Measurements from ENCODE around the gene ZNF225. TPM values are rescaled to one million over a fixed set of nuclear protein-coding genes. Genes with fewer than 3 reads are reported as not detected.

ZNF225 gene
- total RNA-seq, result 12.1 and 13.1 TPM in 2 replicates
- total RNA-seq (2013), result 6.8 TPM
- polyA plus RNA-seq, result 1.4 TPM in 2 replicates
- 2.0 and 2.5 TPM in 2 replicates for polyA minus RNA-seq

DNA sequence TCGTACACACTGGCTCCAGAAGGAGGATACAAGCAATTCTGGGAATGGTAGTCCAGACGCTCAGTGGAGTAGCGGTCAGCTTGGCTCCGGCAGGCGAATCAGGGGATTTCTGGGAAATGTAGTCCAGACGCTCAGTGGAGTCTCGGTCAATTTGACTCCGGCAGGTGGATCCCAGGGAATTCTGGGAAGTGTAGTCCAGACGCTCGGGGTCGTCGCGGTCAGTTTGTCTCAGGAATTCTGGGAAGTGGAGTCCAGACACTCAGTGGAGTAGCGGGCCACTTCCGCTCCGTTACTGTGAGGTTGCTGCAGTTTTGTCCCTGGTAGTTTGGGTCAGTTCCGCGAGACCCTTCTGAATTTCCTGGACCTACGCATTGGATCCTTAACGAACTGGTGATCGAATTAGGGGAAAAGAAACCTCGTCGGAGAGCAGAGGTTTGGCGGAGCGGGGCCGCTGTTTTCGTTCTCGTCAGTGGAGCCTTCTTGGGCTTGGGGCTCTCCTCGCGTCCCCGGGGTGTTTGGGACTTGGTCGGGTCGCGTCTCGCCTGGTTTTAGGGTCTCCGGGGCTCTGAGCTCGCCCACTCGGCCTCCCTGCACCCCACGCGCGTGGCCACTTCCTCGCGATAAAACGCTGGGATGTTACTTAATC lies at the start of gene ZNF225:
Gene ZNF225 (plus strand): TSS at position 262 of the 646 bp plus-strand sequence. CDS start 2,429 bp downstream, outside the sequence.
- H3K27ac ChIP-seq (ENCODE audit: low read length in 2 of 2), result peak within 1 kb of the TSS; percentile 45 to 65
- Mint-ChIP-seq H3K27ac (peak within 1 kb of the TSS; percentile 90), H3K4me3 (peak within 1 kb of the TSS; percentile 99), H3K9me3 (ENCODE audit: insufficient read depth) (peaks cover 6% of the 10 kb centered on the region), H3K4me1 (peaks cover 28% of the 10 kb centered on the region), H3K27me3 (no peaks in the 10 kb centered on the region)
- no peaks in the 10 kb centered on the region for H3K27me3 ChIP-seq (replicated peaks in 1 of 4; ENCODE audit: control extremely low read depth in 1 of 4, control insufficient read depth in 3 of 4, insufficient read depth in 4 of 4, low read length in 3 of 4)
- under 1% methylated on average over 40 of the region's 44 CpGs for WGBS (ENCODE audit: insufficient coverage)
- ChIA-PET CTCF (no interaction called here), POLR2A (interaction anchor here (1.2 kb wide), 1 partner anchor 18 kb away, joined by 3 read pairs; no protein-coding TSS in a partner anchor)
- peaks cover 8 to 9% of the 10 kb centered on the region in 2 experiments for H3K36me3 ChIP-seq (replicated peaks in 1 of 2; ENCODE audit: control extremely low read depth in 1 of 2, control insufficient read depth in 1 of 2, extremely low read depth in 1 of 2, insufficient read depth in 2 of 2, low read length in 1 of 2)
- peak within 1 kb of the TSS; percentile 77 for H3K4me2 ChIP-seq (replicated peaks; ENCODE audit: low read depth, low read length, poor library complexity, severe bottlenecking)
- peak within 1 kb of the TSS; percentile 87 for H3K9ac ChIP-seq (ENCODE audit: low read length)
- peaks cover 9 to 19% of the 10 kb centered on the region in 2 donors for H3K4me1 ChIP-seq (ENCODE audit: control insufficient read depth in 2 of 2, insufficient read depth in 2 of 2, low read length in 2 of 2)
- TF ChIP-seq CTCF (IDR thresholded peaks at IDR 0.05) (no peak), EZH2 (IDR thresholded peaks at IDR 0.05; ENCODE audit: borderline replicate concordance, insufficient read depth, low read depth, low read length, poor library complexity, severe bottlenecking) (no peak)
- H3K9me3 ChIP-seq (ENCODE audit: control extremely low read depth in 1 of 3, control insufficient read depth in 2 of 3, insufficient read depth in 1 of 3, low read length in 2 of 3), result peaks cover 10 to 26% (median 24%) of the 10 kb centered on the region in 3 donors
- DNase-seq (peak; percentile 91), ATAC-seq (ENCODE audit: low read depth) (peak; percentile 95)
- no peaks in the 10 kb centered on the region for H4K20me1 ChIP-seq (ENCODE audit: control insufficient read depth, insufficient read depth, low read length, poor library complexity, severe bottlenecking)
- peak within 1 kb of the TSS; percentile 94 for H2AFZ ChIP-seq (ENCODE audit: insufficient read depth, low read depth, low read length, poor library complexity, severe bottlenecking)
- intact Hi-C loops (cut with micrococcal nuclease), result loop anchor here (1.0 to 5.0 kb wide), 11 partner anchors 19 to 335 kb away; partner anchors contain the start of genes ZNF222, ZNF224, ZNF226 and ZNF227
- H3K4me3 ChIP-seq (ENCODE audit: control extremely low read depth in 1 of 5, extremely low read depth in 1 of 5, insufficient read depth in 1 of 5, low read depth in 2 of 5, low read length in 4 of 5), result peak within 1 kb of the TSS; percentile 71 to 98 (median 86)
- no peaks in the 10 kb centered on the region for H3K79me2 ChIP-seq (ENCODE audit: control insufficient read depth, insufficient read depth, low read length)

- Histone ChIP-seq H3K79me2 (ENCODE audit: control insufficient read depth, insufficient read depth, low read length) (no peaks in the 10 kb centered on the region), H2AFZ (ENCODE audit: insufficient read depth, low read depth, low read length, poor library complexity, severe bottlenecking) (no peak overlapping the region), H3K9ac (ENCODE audit: low read length) (no peak overlapping the region), H3K9me3 (ENCODE audit: control extremely low read depth in 1 of 3, control insufficient read depth in 2 of 3, insufficient read depth in 1 of 3, low read length in 2 of 3) (peaks cover 19 to 30% (median 23%) of the 10 kb centered on the region in 3 donors), H3K27ac (ENCODE audit: low read length in 2 of 2) (no peak overlapping the region), H3K4me1 (ENCODE audit: control insufficient read depth in 2 of 2, insufficient read depth in 2 of 2, low read length in 2 of 2) (peaks cover 0 to under 1% of the 10 kb centered on the region in 2 donors), H3K4me2 (replicated peaks; ENCODE audit: low read depth, low read length, poor library complexity, severe bottlenecking) (no peak overlapping the region), H4K20me1 (ENCODE audit: control insufficient read depth, insufficient read depth, low read length, poor library complexity, severe bottlenecking) (no peaks in the 10 kb centered on the region), H3K4me3 (ENCODE audit: control extremely low read depth in 1 of 5, extremely low read depth in 1 of 5, insufficient read depth in 1 of 5, low read depth in 2 of 5, low read length in 4 of 5) (no peak overlapping the region), H3K36me3 (replicated peaks in 1 of 2; ENCODE audit: control extremely low read depth in 1 of 2, control insufficient read depth in 1 of 2, extremely low read depth in 1 of 2, insufficient read depth in 2 of 2, low read length in 1 of 2) (peaks cover 3 to 27% of the 10 kb centered on the region in 2 experiments), H3K27me3 (replicated peaks in 1 of 4; ENCODE audit: control extremely low read depth in 1 of 4, control insufficient read depth in 3 of 4, insufficient read depth in 4 of 4, low read length in 3 of 4) (no peaks in the 10 kb centered on the region)
- WGBS (ENCODE audit: insufficient coverage), result no CpG with 5 or more reads among the region's 3 CpGs
- DNase-seq (no peak), ATAC-seq (ENCODE audit: low read depth) (no peak)
- H3K9me3 Mint-ChIP-seq (ENCODE audit: insufficient read depth), result peaks cover 29% of the 10 kb centered on the region
- H3K27ac Mint-ChIP-seq, result no peak overlapping the region
- no peaks in the 10 kb centered on the region for H3K27me3 Mint-ChIP-seq
- no peak for TF ChIP-seq CTCF (IDR thresholded peaks at IDR 0.05)
- TF ChIP-seq EZH2 (IDR thresholded peaks at IDR 0.05; ENCODE audit: borderline replicate concordance, insufficient read depth, low read depth, low read length, poor library complexity, severe bottlenecking), result no peak
- ChIA-PET POLR2A (interaction anchor here (0.6 kb wide), 1 partner anchor 165 kb away, joined by 3 read pairs; no protein-coding TSS in a partner anchor), CTCF (no interaction called here)
- intact Hi-C loops (cut with micrococcal nuclease), result no loop called here
- no peak overlapping the region for H3K4me3 Mint-ChIP-seq
- H3K4me1 Mint-ChIP-seq, result peaks cover 4% of the 10 kb centered on the region
Measured at GRCh38 chr19:44066305-44066704, 46.9 kb upstream of the ZNF225 start.
